SU-DHL-6 (cell line): Measurements from ENCODE around the gene EN1.

ENCODE experiments used
- CTCF ChIP-seq: fragments of 200-600 bp; sonication (generic); IDR thresholded peaks from one replicate; pipeline ENCODE4 v1.5.1; 2017; ENCODE audit warnings: antibody characterized with exemption, mild to moderate bottlenecking, low read length, moderate library complexity; ENCODE audit not compliant: insufficient read depth, poor library complexity, severe bottlenecking
- EZH2phosphoT487 ChIP-seq: fragments of 200-600 bp; sonication (generic), shearing (Covaris generic); conservative IDR thresholded peaks from 2 replicates; pipeline ENCODE4 v1.6.1; 2018; ENCODE audit warnings: mild to moderate bottlenecking, antibody characterized with exemption, low read length, moderate library complexity, mixed read lengths

- TF ChIP-seq CTCF (no peak), EZH2phosphoT487 (no peak)
These were observed 34.9 kb downstream of the EN1 start for GRCh38 chr2:118812552-118812951.
